Measurements from ENCODE around the gene RTEL1.
"Not testable (repeated sequence)": the region's sequence is repeated elsewhere in the genome, so short reads cannot be mapped to it uniquely, and the experiment has no call there.

The RTEL1 gene, protein sequence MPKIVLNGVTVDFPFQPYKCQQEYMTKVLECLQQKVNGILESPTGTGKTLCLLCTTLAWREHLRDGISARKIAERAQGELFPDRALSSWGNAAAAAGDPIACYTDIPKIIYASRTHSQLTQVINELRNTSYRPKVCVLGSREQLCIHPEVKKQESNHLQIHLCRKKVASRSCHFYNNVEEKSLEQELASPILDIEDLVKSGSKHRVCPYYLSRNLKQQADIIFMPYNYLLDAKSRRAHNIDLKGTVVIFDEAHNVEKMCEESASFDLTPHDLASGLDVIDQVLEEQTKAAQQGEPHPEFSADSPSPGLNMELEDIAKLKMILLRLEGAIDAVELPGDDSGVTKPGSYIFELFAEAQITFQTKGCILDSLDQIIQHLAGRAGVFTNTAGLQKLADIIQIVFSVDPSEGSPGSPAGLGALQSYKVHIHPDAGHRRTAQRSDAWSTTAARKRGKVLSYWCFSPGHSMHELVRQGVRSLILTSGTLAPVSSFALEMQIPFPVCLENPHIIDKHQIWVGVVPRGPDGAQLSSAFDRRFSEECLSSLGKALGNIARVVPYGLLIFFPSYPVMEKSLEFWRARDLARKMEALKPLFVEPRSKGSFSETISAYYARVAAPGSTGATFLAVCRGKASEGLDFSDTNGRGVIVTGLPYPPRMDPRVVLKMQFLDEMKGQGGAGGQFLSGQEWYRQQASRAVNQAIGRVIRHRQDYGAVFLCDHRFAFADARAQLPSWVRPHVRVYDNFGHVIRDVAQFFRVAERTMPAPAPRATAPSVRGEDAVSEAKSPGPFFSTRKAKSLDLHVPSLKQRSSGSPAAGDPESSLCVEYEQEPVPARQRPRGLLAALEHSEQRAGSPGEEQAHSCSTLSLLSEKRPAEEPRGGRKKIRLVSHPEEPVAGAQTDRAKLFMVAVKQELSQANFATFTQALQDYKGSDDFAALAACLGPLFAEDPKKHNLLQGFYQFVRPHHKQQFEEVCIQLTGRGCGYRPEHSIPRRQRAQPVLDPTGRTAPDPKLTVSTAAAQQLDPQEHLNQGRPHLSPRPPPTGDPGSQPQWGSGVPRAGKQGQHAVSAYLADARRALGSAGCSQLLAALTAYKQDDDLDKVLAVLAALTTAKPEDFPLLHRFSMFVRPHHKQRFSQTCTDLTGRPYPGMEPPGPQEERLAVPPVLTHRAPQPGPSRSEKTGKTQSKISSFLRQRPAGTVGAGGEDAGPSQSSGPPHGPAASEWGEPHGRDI (N-terminal part only)

GRCh38 chr20:63657937-63658748 lies at the start of gene RTEL1:
Gene RTEL1, plus strand, starts transcription at chr20:63658312. Its CDS starts 1,091 bp downstream, at chr20:63659403.
- peak; percentile 81 for DNase-seq (ENCODE audit: low read depth)

GRCh38 chr20:63610581-63611435 lies 47.3 kb upstream of the RTEL1 start:
- no peak for DNase-seq (ENCODE audit: low read depth)

DNA sequence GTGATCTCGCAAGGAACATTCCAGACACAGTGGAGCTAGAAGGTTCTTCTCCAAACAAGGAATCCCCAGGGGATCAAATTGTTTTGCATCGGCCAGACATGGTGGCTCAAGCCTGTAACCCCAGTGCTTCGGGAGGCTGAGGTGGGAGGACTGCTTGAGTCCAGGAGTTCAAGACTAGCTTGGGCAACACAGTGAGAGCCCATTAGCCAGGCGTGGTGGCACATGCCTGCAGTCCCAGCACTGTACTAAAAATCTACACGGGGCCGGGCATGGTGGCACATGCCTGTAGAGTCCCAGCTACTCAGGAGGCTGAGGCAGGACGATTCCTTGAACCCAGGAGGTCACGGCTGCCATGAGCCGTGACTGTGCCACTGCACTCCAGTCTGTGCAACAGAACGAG lies 46.5 kb upstream of the RTEL1 start:
- no peak for DNase-seq (ENCODE audit: low read depth)

GRCh38 chr20:63612276-63612931 lies 45.7 kb upstream of the RTEL1 start:
- DNase-seq (ENCODE audit: low read depth) = no peak

GRCh38 chr20:63613863-63614594 lies 44.1 kb upstream of the RTEL1 start:
- DNase-seq (ENCODE audit: low read depth) = not testable (repeated sequence)

GRCh38 chr20:63617092-63617875 lies 40.8 kb upstream of the RTEL1 start:
- no peak for DNase-seq (ENCODE audit: low read depth)

DNA sequence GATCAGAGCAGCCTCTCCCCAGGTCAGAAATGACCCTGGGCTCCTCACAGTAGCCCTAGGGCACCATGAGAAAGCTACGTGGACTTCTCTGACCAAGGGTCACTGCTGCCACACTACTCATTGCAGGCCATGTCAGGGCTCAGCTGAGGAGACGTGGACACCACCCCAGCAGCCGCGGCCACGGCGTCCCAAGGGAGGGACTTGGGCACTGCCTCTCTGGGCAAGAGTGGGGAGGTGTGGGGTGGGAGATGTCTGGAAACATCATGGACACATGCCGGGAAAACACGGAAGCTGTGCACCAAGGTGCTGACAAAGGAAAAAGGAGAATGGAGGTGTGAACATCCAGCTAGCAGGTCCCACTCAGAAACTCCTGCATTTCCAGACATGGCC lies 40.2 kb upstream of the RTEL1 start:
- no peak for DNase-seq (ENCODE audit: low read depth)

DNA sequence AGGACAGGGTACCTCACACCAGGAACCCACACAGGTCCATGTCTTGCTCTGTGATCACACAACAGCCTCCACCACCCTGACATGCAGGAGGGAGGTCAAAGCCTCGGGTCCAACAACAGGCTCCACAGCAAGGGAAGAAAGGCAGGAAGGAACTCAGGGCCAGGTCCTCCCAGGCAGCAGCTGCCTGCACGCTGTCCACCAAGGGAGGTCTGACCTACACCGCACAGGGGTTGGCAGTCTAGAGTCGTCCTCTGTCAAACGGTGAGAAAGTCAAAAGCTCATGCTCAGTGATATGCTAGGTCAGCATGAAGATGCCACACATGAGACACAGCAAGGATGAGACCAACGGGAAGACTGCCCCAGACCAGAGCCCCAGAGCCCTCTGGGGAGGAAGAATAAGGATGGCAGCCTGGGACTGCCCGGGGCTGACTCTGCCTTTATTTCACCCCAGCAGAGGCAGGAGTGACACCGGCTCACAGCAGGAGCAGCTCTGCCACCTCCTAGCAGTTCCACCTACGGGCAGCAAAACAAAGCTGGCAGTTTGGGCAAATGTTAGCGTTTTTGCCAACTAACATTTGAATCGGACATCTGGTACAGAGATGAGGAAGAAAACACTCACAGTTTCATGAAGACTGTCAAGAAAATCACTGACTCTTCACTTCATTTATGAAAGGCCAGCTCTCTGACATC lies 39.7 kb upstream of the RTEL1 start:
- DNase-seq (ENCODE audit: low read depth) = no peak

GRCh38 chr20:63619086-63619485 lies 39.0 kb upstream of the RTEL1 start:
- no peak for DNase-seq (ENCODE audit: low read depth)

- DNase-seq (ENCODE audit: low read depth) = no peak
Observed at GRCh38 chr20:63619505-63619904, 38.6 kb upstream of the RTEL1 start.

GRCh38 chr20:63620991-63621390 lies 37.1 kb upstream of the RTEL1 start:
- DNase-seq (ENCODE audit: low read depth) = no peak

- no peak for DNase-seq (ENCODE audit: low read depth)
Observed at GRCh38 chr20:63622096-63622495, 36.0 kb upstream of the RTEL1 start.

GRCh38 chr20:63622732-63623131 lies 35.4 kb upstream of the RTEL1 start:
- DNase-seq (ENCODE audit: low read depth) = no peak

DNA sequence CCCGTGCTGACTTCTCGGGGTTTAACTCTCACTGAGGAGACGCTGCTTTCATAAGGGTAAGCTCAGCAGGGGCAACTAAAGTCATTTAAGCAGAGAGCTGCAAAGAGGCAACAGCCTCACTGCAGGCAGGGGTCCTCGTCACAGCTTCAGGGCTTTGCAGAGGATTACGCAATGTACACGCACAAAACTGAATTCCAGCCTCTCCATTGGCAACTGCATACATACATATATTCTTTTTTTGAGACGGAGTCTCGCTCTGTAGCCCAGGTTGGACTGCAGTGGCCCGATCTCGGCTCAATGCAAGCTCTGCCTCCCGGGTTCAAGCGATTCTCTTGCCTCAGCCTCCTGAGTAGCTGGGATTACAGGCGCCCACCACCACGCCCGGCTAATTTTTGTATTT lies 33.6 kb upstream of the RTEL1 start:
- DNase-seq (ENCODE audit: low read depth) = no peak

DNA sequence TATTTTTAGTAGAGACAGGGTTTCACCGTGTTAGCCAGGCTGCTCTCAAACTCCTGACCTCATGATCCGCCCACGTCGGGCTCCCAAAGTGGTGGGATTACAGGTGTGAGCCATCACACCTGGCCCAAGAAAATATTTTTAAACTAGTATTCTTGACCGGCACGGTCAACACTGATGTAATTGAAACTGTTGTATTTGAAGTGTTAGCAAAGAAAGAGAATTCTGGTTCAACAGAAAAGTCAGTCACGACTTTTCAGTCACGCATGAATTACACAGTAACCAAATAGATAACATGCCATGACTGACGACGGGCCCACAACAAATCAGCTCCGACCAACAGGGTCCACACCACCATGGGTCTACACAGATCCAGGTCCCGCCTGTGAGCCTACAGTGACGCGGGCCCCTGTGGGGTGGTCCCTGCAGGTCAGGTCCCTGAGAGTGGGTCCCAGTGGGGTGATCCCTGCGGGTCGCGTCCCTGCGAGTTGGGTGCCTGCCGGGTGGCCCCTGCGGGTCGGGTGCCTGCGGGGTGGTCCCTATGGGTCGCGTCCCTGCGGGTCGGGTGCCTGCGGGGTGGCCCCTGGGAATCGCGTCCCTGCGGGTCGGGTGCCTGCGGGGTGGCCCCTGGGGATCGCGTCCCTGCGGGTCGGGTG lies 32.2 kb upstream of the RTEL1 start:
- DNase-seq (ENCODE audit: low read depth) = no peak

- peak; percentile 65 for DNase-seq (ENCODE audit: low read depth)
Observed at GRCh38 chr20:63626424-63627128, 31.5 kb upstream of the RTEL1 start, which contains the start of gene GMEB2. Gene GMEB2, minus strand, starts transcription at chr20:63627101. Its CDS starts 7,704 bp downstream, at chr20:63619397.
